Smooth muscle cell (in vitro differentiated cells): ENCODE data around the gene PTPRD. TPM values are rescaled to one million over a fixed set of nuclear protein-coding genes. Genes with fewer than 3 reads are reported as not detected.

Experiments used
- DNase-seq: peaks from one replicate; lab custom pipeline; 2025; ENCODE audit not compliant: unreplicated experiment; lab: John Stamatoyannopoulos, UW
- H2AFZ ChIP-seq: fragments of 200-600 bp; sonication (generic); 2 replicates; pipeline ENCODE4 v1.6.0; 2016; ENCODE audit warnings: antibody characterized with exemption, low read depth, mild to moderate bottlenecking
- H3F3A ChIP-seq: fragments of 200-600 bp; sonication (generic); 2 replicates; pipeline ENCODE4 v1.6.0; 2017; ENCODE audit warnings: antibody characterized with exemption, low read depth
- H3K27ac ChIP-seq: fragments of 200-600 bp; sonication (generic); 2 replicates; pipeline ENCODE4 v1.5.1; 2016; ENCODE audit warnings: low read depth, mild to moderate bottlenecking
- H3K27me3 ChIP-seq: fragments of 200-600 bp; sonication (generic); 2 replicates; pipeline ENCODE4 v1.6.1; 2016; ENCODE audit warnings: low read depth, mild to moderate bottlenecking
- H3K36me3 ChIP-seq: fragments of 200-600 bp; sonication (generic); 2 replicates; pipeline ENCODE4 v1.5.1; 2016; ENCODE audit warnings: low read depth
- H3K4me1 ChIP-seq: fragments of 200-600 bp; sonication (generic); 2 replicates; pipeline ENCODE4 v1.5.1; 2016; ENCODE audit warnings: low read depth
- H3K4me2 ChIP-seq: fragments of 200-600 bp; sonication (generic); 2 replicates; pipeline ENCODE4 v1.6.0; 2016; ENCODE audit warnings: mild to moderate bottlenecking
- H3K4me3 ChIP-seq: fragments of 200-600 bp; sonication (generic); 2 replicates; pipeline ENCODE4 v1.5.1; 2016; ENCODE audit warnings: mild to moderate bottlenecking
- H3K79me2 ChIP-seq: fragments of 200-600 bp; sonication (generic); 2 replicates; pipeline ENCODE4 v1.6.0; 2016; ENCODE audit warnings: low read depth, mild to moderate bottlenecking
- H3K9ac ChIP-seq: fragments of 200-600 bp; sonication (generic); 2 replicates; pipeline ENCODE4 v1.6.0; 2016; ENCODE audit warnings: low read depth
- H3K9me3 ChIP-seq: fragments of 200-600 bp; sonication (generic); replicated peaks from 2 replicates; pipeline ENCODE4 v1.5.1; 2016; ENCODE audit warnings: low read depth
- H4K20me1 ChIP-seq: fragments of 200-600 bp; sonication (generic); 2 replicates; pipeline ENCODE4 v1.6.0; 2016; ENCODE audit warnings: low read depth
- WGBS: methylation state at CpG from one replicate; pipeline ENCODE4 v1.1.7; 2016; ENCODE audit warnings: low lambda C conversion rate; 5-methylcytosine and 5-hydroxymethylcytosine counted together
- polyA plus RNA-seq: library from polyadenylated mRNA; unstranded; fragments of >200 nt; fragmentation: Nextera tagmentation; extraction: Ambion mirVana; gene quantifications from 2 replicates; pipeline ENCODE4 v1.2.1, GENCODE V29; 2016
- total RNA-seq: library from RNA; depleted of rRNA; stranded (reverse); fragments of >200 nt; gene quantifications from 2 replicates; pipeline ENCODE4 v1.2.3, GENCODE V29; 2014
- TF ChIP-seq, protein P1 (sequence below): fragments of 200-600 bp; sonication (generic); IDR thresholded peaks from 2 replicates; pipeline ENCODE4 v1.5.1; 2017; ENCODE audit warnings: borderline replicate concordance, mild to moderate bottlenecking, antibody characterized with exemption; ENCODE audit not compliant: insufficient read depth, poor library complexity, severe bottlenecking

Gene PTPRD
- total and polyA plus RNA-seq, 2 experiments from 2014 or later, result 6.5 to 61.0 TPM

GRCh38 chr9:8706998-8707397 is 1905.8 kb downstream of the PTPRD start:
- no peaks in the 10 kb centered on the region for H3K36me3 ChIP-seq
- no peak overlapping the region for H3K27ac ChIP-seq
- H3K9ac ChIP-seq, result no peak overlapping the region
- H3F3A ChIP-seq, result no peaks in the 10 kb centered on the region
- 97% methylated on average over 1 of the region's 1 CpG for WGBS
- TF ChIP-seq, protein P1, sequence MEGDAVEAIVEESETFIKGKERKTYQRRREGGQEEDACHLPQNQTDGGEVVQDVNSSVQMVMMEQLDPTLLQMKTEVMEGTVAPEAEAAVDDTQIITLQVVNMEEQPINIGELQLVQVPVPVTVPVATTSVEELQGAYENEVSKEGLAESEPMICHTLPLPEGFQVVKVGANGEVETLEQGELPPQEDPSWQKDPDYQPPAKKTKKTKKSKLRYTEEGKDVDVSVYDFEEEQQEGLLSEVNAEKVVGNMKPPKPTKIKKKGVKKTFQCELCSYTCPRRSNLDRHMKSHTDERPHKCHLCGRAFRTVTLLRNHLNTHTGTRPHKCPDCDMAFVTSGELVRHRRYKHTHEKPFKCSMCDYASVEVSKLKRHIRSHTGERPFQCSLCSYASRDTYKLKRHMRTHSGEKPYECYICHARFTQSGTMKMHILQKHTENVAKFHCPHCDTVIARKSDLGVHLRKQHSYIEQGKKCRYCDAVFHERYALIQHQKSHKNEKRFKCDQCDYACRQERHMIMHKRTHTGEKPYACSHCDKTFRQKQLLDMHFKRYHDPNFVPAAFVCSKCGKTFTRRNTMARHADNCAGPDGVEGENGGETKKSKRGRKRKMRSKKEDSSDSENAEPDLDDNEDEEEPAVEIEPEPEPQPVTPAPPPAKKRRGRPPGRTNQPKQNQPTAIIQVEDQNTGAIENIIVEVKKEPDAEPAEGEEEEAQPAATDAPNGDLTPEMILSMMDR, result no peak
- no peaks in the 10 kb centered on the region for H3K9me3 ChIP-seq
- H4K20me1 ChIP-seq, result no peaks in the 10 kb centered on the region
- no peak overlapping the region for H3K4me3 ChIP-seq
- H3K4me1 ChIP-seq, result no peaks in the 10 kb centered on the region
- H3K79me2 ChIP-seq, result peaks cover 22% of the 10 kb centered on the region
- H3K27me3 ChIP-seq, result no peaks in the 10 kb centered on the region
- DNase-seq, result no peak
- H2AFZ ChIP-seq, result no peak overlapping the region
- no peak overlapping the region for H3K4me2 ChIP-seq

GRCh38 chr9:8706531-8706930 is 1906.3 kb downstream of the PTPRD start:
- Histone ChIP-seq H3K27ac (no peak overlapping the region), H3K79me2 (peaks cover 22% of the 10 kb centered on the region), H2AFZ (no peak overlapping the region), H3K36me3 (no peaks in the 10 kb centered on the region), H3K4me2 (no peak overlapping the region), H3K9me3 (no peaks in the 10 kb centered on the region), H3F3A (no peaks in the 10 kb centered on the region), H3K27me3 (no peaks in the 10 kb centered on the region), H3K9ac (no peak overlapping the region), H3K4me3 (no peak overlapping the region), H3K4me1 (peaks cover 4% of the 10 kb centered on the region), H4K20me1 (no peaks in the 10 kb centered on the region)
- WGBS, result 91% methylated on average over 6 of the region's 6 CpGs
- TF ChIP-seq, protein P1, result no peak
- DNase-seq, result no peak

DNA sequence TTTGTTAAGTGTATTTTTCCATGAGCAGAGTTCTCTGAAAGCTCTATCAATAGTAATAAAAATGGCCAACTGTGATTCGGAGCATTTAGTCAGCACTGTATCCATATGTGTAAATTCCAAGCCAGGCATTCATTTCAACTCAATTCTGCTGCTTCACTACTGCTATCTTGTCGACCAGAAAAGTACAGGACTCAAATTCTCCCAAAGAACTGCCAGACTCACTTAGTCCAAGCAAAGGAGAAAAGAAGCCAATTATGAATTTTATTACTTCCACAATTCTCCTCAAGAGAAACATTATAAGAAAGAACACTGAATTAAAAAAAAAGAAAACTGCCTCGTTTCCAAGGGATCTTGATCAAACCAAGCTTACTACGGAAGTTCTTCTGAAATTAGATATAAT is 1906.9 kb downstream of the PTPRD start:
- Histone ChIP-seq H3K79me2 (peaks cover 20% of the 10 kb centered on the region), H4K20me1 (no peaks in the 10 kb centered on the region), H3K27ac (no peak overlapping the region), H2AFZ (no peak overlapping the region), H3K36me3 (no peaks in the 10 kb centered on the region), H3K9ac (no peak overlapping the region), H3K9me3 (no peaks in the 10 kb centered on the region), H3K27me3 (no peaks in the 10 kb centered on the region), H3K4me2 (no peak overlapping the region), H3K4me3 (no peak overlapping the region), H3F3A (no peaks in the 10 kb centered on the region), H3K4me1 (peaks cover 4% of the 10 kb centered on the region)
- 73% methylated on average over 4 of the region's 4 CpGs for WGBS
- TF ChIP-seq, protein P1, result no peak
- no peak for DNase-seq

DNA sequence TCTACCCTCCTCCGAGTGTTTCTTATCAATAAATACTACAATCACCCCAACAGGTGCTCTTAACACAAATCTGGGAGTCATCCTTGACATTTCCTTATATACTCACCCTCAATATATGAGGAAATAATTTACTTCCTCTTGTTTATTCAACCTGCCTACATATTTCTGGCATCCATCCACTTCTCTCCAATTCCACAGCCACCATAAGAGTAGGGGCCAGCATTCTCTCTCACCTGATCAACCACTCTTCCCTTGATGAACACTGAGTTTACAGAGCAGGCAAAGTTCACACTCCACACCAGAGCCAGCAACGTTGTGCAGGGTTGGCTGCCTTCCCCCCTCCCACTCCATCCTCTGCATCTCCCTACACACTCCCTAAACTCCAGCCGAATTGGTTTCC is 1908.9 kb downstream of the PTPRD start:
- no peaks in the 10 kb centered on the region for H3K36me3 ChIP-seq
- no peaks in the 10 kb centered on the region for H3F3A ChIP-seq
- H3K79me2 ChIP-seq, result peaks cover 17% of the 10 kb centered on the region
- no peaks in the 10 kb centered on the region for H3K9me3 ChIP-seq
- H3K27ac ChIP-seq, result no peak overlapping the region
- TF ChIP-seq, protein P1, result no peak
- peaks cover 4% of the 10 kb centered on the region for H3K4me1 ChIP-seq
- H2AFZ ChIP-seq, result no peak overlapping the region
- DNase-seq, result no peak
- no peak overlapping the region for H3K4me3 ChIP-seq
- no peak overlapping the region for H3K9ac ChIP-seq
- WGBS, result 75% methylated on average over 3 of the region's 3 CpGs
- H3K4me2 ChIP-seq, result no peak overlapping the region
- H3K27me3 ChIP-seq, result no peaks in the 10 kb centered on the region
- H4K20me1 ChIP-seq, result no peaks in the 10 kb centered on the region
